MM.1S (cell line): ENCODE results near the gene ZNF280B.
A peak's percentile ranks its signal among the peaks of the same experiment; 100 is the strongest.
"Not testable (repeated sequence)": the region's sequence is repeated elsewhere in the genome, so short reads cannot be mapped to it uniquely, and the experiment has no call there.

ENCODE experiments used
- DNase-seq: peaks from one replicate; pipeline ENCODE4 v3.0.0-alpha.2; 2015
- H2AFZ ChIP-seq: fragments of 300-600 bp; sonication (generic); 2 replicates; pipeline ENCODE4 v1.6.0; 2016; ENCODE audit warnings: antibody characterized with exemption, low read length
- H3F3A ChIP-seq: fragments of 300-600 bp; sonication (generic); 2 replicates; pipeline ENCODE4 v1.6.1; 2016; ENCODE audit warnings: mild to moderate bottlenecking, antibody characterized with exemption, low read length, moderate library complexity, mixed read lengths; ENCODE audit not compliant: insufficient read depth
- H3K27ac ChIP-seq: fragments of 300-600 bp; sonication (generic); 2 replicates; pipeline ENCODE4 v1.5.1; 2016; ENCODE audit warnings: mild to moderate bottlenecking, low read length
- H3K27me3 ChIP-seq: fragments of 300-600 bp; sonication (generic); replicated peaks from 2 replicates; pipeline ENCODE4 v1.6.0; 2016; ENCODE audit warnings: low read length; ENCODE audit not compliant: insufficient read depth
- H3K36me3 ChIP-seq: fragments of 300-600 bp; sonication (generic); replicated peaks from 2 replicates; pipeline ENCODE4 v1.6.1; 2016; ENCODE audit warnings: mild to moderate bottlenecking, low read length, mixed read lengths; ENCODE audit not compliant: insufficient read depth
- H3K4me1 ChIP-seq: fragments of 300-600 bp; sonication (generic); 2 replicates; pipeline ENCODE4 v1.6.1; 2016; ENCODE audit warnings: low read length, mixed read lengths
- H3K4me2 ChIP-seq: fragments of 300-600 bp; sonication (generic); 2 replicates; pipeline ENCODE4 v1.6.0; 2016; ENCODE audit warnings: low read depth, low read length
- H3K4me3 ChIP-seq: fragments of 300-600 bp; sonication (generic); 2 replicates; pipeline ENCODE4 v1.5.1; 2016; ENCODE audit warnings: low read length, mixed read lengths
- H3K79me2 ChIP-seq: fragments of 300-600 bp; sonication (generic); 2 replicates; pipeline ENCODE4 v1.6.1; 2016; ENCODE audit warnings: mixed run types, low read length, mixed read lengths
- H3K9ac ChIP-seq: fragments of 300-600 bp; sonication (generic); 2 replicates; pipeline ENCODE4 v1.6.1; 2016; ENCODE audit warnings: low read length, mixed read lengths
- H3K9me2 ChIP-seq: fragments of 300-600 bp; sonication (generic); replicated peaks from 2 replicates; pipeline ENCODE4 v1.6.1; 2016; ENCODE audit warnings: mild to moderate bottlenecking, low read length, mixed read lengths; ENCODE audit not compliant: insufficient read depth
- H3K9me3 ChIP-seq: fragments of 300-600 bp; sonication (generic); replicated peaks from 2 replicates; pipeline ENCODE4 v1.6.1; 2016; ENCODE audit warnings: mild to moderate bottlenecking, low read length, mixed read lengths; ENCODE audit not compliant: insufficient read depth
- H4K20me1 ChIP-seq: fragments of 300-600 bp; sonication (generic); 2 replicates; pipeline ENCODE4 v1.6.1; 2016; ENCODE audit warnings: mild to moderate bottlenecking, low read length, moderate library complexity, mixed read lengths; ENCODE audit not compliant: insufficient read depth
- CTCF ChIP-seq: fragments of 300-600 bp; sonication (generic); IDR thresholded peaks from 2 replicates; pipeline ENCODE4 v1.5.1; 2016; ENCODE audit warnings: antibody characterized with exemption, low read length, mixed read lengths
- EZH2 ChIP-seq: fragments of 300-600 bp; sonication (generic); optimal IDR thresholded peaks from 2 replicates; pipeline ENCODE3; 2017; ENCODE audit warnings: low read depth, mild to moderate bottlenecking, antibody characterized with exemption, low read length, mixed read lengths
- EZH2phosphoT487 ChIP-seq: fragments of 300-600 bp; sonication (generic); IDR thresholded peaks from 2 replicates; pipeline ENCODE4 v1.6.1; 2018; ENCODE audit warnings: antibody characterized with exemption, low read length

The ZNF280B gene

DNA sequence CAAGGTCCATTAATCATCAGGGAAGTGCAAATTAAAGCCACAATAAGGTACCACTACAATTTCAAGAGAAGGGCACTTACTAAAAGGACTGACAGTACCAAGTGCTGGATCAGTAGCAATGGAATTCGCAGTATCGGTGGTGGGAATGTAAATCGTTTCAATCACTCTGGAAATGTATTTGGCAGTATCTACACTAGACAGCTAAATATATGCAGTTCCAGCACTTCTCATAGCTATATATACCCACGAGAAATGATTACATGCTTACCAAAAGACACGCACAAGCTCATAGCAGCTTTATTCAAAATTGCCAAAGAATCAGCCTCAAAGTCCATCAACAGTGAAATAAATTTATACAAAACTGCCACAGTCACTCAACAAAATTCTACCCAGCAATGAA is 4.4 kb upstream of the ZNF280B start:
- Histone ChIP-seq H3K4me3 (no peak overlapping the region), H3K9ac (no peak overlapping the region), H3K9me3 (no peaks in the 10 kb centered on the region), H3K9me2 (no peaks in the 10 kb centered on the region), H3F3A (no peaks in the 10 kb centered on the region), H4K20me1 (no peaks in the 10 kb centered on the region), H3K27ac (no peak overlapping the region), H3K36me3 (no peaks in the 10 kb centered on the region), H3K4me2 (no peak overlapping the region), H3K27me3 (no peaks in the 10 kb centered on the region), H2AFZ (no peak overlapping the region), H3K79me2 (no peaks in the 10 kb centered on the region), H3K4me1 (0 out of 2 replicates have a peak, but pooled peaks cover 8% of the 10 kb centered on the region)
- TF ChIP-seq EZH2 (no peak), CTCF (no peak), EZH2phosphoT487 (no peak)
- no peak for DNase-seq

DNA sequence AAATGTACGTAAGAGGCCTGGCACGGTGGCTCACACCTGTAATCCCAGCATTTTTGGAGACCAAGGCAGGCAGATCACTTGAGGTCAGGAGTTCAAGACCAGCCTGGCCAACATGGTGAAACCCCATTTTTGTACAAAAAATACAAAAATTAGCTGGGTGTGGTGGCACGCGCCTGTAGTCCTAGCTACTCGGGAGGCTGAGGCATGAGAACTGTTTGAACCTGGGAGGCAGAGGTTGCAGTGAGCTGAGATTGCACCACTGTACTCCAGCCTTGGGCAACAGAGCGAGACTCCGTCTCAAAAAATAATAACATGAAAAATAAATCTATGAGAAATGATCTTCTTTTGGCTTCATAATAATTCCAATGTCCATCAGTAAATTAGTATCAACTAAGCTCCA is 2.3 kb upstream of the ZNF280B start:
- not testable (repeated sequence) for H3K27me3 ChIP-seq, H3K27ac ChIP-seq

DNA sequence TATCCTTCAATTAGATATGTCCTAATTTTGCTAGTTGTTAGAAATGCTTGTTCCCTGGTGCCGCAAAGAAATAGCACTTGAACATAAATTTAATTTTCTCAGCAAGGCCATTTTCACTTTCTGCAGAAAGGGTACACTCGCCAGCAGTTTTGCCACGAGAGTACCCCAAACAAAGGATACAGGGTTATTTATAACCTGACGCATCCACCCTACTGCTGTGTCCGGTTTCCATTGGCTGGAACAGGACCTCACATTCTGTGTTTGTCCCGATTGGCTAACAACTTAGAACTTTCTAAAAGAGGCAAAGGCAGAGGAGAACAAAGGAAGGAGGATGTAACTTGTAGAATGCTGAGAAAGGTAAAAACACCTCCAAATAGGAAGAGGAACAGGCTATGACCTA is 1.4 kb upstream of the ZNF280B start:
- H3F3A ChIP-seq, H2AFZ ChIP-seq, H3K9me2 ChIP-seq, H3K4me2 ChIP-seq, H3K36me3 ChIP-seq, H3K4me3 ChIP-seq, H3K27me3 ChIP-seq, H3K79me2 ChIP-seq, H3K9ac ChIP-seq, H4K20me1 ChIP-seq, H3K27ac ChIP-seq, DNase-seq, H3K9me3 ChIP-seq: not testable (repeated sequence)
- 0 out of 2 replicates have a peak, but pooled peaks cover 13% of the 10 kb centered on the region for H3K4me1 ChIP-seq

More for the DNA sequence above, 2.3 kb upstream of the ZNF280B start:
- DNase-seq, H3K79me2 ChIP-seq, H3K9me3 ChIP-seq, H4K20me1 ChIP-seq, H3K9ac ChIP-seq, H3K36me3 ChIP-seq, H3K4me3 ChIP-seq, H3F3A ChIP-seq, H2AFZ ChIP-seq, H3K9me2 ChIP-seq, H3K4me2 ChIP-seq: not testable (repeated sequence)
- 0 out of 2 replicates have a peak, but pooled peaks cover 13% of the 10 kb centered on the region for H3K4me1 ChIP-seq

- H3K9me2 ChIP-seq = no peaks in the 10 kb centered on the region
- H3K27ac ChIP-seq = no peak overlapping the region
- peak overlapping the region; percentile 95 for H3K4me3 ChIP-seq
- no peaks in the 10 kb centered on the region for H4K20me1 ChIP-seq
- H3K27me3 ChIP-seq = no peaks in the 10 kb centered on the region
- H3F3A ChIP-seq = no peaks in the 10 kb centered on the region
- peak overlapping the region; percentile 97 for H2AFZ ChIP-seq
- peak overlapping the region; percentile 70 for H3K9ac ChIP-seq
- H3K36me3 ChIP-seq = no peaks in the 10 kb centered on the region
- H3K4me2 ChIP-seq = peak overlapping the region; percentile 96
- no peaks in the 10 kb centered on the region for H3K79me2 ChIP-seq
- 0 out of 2 replicates have a peak, but pooled peaks cover 13% of the 10 kb centered on the region for H3K4me1 ChIP-seq
- no peaks in the 10 kb centered on the region for H3K9me3 ChIP-seq
- TF ChIP-seq CTCF = no peak
- no peak for TF ChIP-seq EZH2phosphoT487
- TF ChIP-seq EZH2 = no peak
- no peak for DNase-seq
Observed at GRCh38 chr22:22507743-22508273, 734 bp downstream of the ZNF280B start.
